Measurements from ENCODE around the gene MCM7.
A peak's percentile ranks its signal among the peaks of the same experiment; 100 is the strongest.
"Not testable (repeated sequence)": the region's sequence is repeated elsewhere in the genome, so short reads cannot be mapped to it uniquely, and the experiment has no call there.

Gene MCM7

DNA sequence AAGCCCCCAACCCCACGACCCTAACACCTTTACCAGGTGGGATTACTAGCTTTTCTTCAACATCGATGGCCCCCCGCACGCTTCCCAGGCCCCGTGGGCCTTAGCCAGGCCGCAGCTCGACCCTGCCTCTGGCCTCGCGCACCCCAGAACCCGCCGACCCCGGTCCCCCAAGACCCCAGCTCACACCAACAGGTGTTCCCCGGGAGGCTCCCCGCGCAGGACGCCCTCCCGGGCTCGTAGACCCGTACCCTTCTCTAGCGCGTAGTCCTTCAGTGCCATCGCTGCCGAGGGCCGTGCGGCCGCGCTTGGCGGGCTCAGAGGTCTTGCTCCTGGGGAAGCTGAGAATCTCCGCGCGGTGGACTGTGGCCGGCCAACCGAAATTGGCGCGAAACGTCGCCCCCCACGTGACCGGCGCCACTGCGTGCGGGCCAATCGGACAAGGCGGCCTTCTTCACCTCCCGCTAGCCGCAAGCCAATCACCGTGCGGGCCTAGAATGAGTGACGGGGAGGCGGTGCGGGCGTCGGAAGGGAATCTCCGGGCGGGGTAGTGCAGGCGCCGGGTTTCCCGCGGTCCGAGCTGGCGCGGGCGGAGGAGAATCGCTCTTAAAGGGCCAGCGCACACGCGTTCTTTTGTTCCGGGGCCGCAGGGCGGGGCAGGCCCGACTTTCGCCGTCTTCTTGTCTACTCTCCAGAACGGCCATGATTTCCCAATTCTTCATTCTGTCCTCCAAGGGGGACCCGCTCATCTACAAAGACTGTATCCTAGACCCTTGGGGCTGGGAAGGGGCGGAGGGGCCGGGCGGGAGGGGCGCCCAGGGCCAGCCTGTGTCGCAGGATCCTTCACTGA lies at the start of gene MCM7, which contains the start of gene AP4M1:
Gene MCM7, minus strand, starts transcription at position 382 of the 847 bp plus-strand sequence. Its CDS starts 103 bp downstream, at position 279.
Gene AP4M1, plus strand, starts transcription at position 628 of the 847 bp plus-strand sequence. Its CDS starts 72 bp downstream, at position 700.
- peak; percentile 99 for DNase-seq

- DNase-seq = peak; percentile 99
These were observed 47.5 kb upstream of the MCM7 start, which contains the start of gene LAMTOR4 for GRCh38 chr7:100148559-100149328. Gene LAMTOR4 (plus strand): TSS chr7:100148918. CDS start chr7:100148973, 55 bp downstream.

GRCh38 chr7:100148225-100148558 lies 47.0 kb upstream of the MCM7 start:
- DNase-seq = no peak

DNA sequence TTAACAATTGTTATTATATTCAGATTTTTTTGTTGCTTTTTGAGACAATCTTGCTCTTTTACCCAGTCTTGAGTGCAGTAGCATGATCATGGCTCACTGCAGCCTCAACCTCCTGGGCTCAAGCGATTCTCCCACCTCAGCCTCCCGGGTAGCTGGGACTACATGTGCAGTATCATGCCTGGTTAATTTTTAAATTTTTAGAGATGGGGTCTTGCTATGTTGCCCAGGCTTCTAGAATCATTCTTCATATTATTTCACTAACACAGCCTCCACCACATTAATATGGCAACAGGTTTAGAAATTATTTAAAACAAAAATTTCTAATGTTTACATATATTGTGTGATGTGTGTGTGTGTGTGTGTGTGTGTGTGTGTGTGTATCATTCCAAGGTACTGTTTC lies 46.1 kb upstream of the MCM7 start:
- DNase-seq = peak; percentile 14

GRCh38 chr7:100146350-100146749 lies 45.2 kb upstream of the MCM7 start:
- DNase-seq = not testable (repeated sequence)

GRCh38 chr7:100142461-100142860 lies 41.3 kb upstream of the MCM7 start:
- peak; percentile 6 for DNase-seq

DNA sequence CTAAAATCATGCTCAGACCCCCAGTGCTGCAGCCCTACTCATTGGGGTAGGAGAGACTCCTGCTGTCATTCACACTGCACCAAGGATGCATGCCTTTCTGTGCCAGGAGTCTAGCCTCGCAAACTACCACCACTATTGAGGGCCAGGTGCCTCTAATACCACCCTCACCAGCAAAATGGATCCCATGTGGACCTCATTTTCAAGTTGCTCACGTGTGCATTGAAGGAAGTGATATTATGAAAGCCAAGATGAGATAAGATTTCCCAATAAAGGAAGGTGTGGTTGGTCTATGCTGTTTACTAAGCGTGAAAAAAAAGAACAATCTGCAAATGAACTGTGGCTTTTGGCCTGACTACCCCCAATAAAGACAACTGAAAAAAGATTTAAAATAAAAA lies 40.4 kb upstream of the MCM7 start:
- DNase-seq = peak; percentile 11

DNA sequence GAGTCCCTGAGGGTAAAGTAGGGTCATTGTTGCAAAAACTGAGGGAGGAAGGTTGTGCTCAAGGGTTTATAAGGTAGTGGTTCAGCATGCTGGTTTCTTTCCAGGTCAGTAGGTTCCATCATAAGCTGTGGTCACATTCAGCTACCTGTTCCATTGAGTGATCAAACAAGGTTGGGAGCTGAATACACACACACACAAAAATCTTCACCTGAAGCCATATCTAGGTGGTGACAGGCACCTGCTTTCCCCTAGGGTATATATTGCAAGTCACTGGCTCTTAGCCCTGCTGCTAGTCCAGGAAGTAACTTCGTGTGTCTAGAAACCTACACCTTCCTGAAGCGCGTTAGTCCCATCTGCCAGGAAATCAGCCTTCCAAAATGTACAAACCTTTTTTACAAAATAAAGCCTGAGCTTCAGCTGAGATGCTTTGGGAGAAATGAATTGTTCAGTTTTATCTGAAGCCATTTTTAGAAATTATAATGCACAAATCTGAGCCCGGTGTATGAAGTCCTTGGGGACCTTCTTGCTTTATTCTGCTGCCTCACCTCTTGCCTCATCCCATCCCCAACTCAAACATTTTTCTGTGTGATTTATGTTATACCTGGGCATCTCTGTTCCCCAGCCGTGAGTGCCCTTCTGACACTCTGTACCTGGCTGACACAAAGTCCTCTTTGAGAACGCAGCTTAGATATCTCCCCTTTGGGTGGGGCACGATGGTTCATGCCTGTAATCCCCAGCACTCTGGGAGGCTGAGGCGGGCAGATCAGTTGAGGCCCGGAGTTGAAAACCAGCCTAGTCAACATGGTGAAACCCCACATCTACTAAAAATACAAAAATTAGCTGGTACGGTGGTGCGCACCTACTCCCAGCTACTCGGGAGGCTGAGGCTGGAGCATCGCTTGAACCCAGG lies 36.9 kb upstream of the MCM7 start:
- DNase-seq = no peak

DNA sequence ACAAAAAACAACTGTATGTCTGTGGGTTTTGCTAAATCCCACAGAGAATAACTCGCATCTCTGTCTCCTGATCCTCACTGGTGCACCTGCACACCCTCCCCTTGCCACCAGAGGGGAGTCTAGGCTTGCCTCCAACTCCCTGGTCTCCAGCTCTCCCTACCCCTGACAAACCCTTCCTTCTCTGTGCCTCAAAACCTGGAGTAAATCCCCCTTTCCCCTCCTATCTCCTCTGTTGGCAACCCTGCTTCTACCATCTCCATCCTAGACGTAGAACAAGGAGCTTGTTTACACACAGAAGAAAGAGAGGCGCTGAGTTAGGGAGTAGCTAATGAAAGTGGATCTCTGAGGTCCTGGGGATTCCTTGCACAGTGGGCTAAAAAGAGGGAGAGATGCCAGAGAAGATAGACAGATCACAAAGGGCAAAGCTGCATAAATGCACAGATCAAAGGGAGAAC lies 31.5 kb upstream of the MCM7 start:
- peak; percentile 59 for DNase-seq

GRCh38 chr7:100132126-100132525 lies 30.9 kb upstream of the MCM7 start:
- DNase-seq = no peak

- peak; percentile 77 for DNase-seq
These were observed 29.6 kb upstream of the MCM7 start for GRCh38 chr7:100130608-100131453.

DNA sequence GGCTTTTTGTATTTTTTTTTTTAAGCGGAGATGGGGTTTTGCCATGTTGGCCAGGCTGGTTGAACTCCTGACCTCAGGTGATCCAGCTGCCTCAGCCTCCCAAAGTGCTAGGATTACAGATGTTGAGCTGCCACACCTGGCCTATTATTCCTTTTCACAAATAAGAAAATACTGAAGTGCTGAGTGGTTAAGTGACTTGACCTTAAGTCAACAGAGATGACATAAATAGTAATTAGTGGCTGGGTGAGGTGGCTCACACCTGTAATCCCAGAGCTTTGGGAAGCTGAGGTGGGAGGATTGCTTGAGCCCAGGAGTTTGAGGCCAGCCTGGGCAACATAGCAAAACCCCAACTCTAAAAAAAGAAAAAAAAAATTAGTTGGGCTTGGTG lies 29.0 kb upstream of the MCM7 start:
- DNase-seq = not testable (repeated sequence)

- DNase-seq = no peak
These were observed 27.4 kb upstream of the MCM7 start for GRCh38 chr7:100128637-100128963.

- DNase-seq = peak; percentile 57
These were observed 26.9 kb upstream of the MCM7 start for GRCh38 chr7:100127866-100128636.

DNA sequence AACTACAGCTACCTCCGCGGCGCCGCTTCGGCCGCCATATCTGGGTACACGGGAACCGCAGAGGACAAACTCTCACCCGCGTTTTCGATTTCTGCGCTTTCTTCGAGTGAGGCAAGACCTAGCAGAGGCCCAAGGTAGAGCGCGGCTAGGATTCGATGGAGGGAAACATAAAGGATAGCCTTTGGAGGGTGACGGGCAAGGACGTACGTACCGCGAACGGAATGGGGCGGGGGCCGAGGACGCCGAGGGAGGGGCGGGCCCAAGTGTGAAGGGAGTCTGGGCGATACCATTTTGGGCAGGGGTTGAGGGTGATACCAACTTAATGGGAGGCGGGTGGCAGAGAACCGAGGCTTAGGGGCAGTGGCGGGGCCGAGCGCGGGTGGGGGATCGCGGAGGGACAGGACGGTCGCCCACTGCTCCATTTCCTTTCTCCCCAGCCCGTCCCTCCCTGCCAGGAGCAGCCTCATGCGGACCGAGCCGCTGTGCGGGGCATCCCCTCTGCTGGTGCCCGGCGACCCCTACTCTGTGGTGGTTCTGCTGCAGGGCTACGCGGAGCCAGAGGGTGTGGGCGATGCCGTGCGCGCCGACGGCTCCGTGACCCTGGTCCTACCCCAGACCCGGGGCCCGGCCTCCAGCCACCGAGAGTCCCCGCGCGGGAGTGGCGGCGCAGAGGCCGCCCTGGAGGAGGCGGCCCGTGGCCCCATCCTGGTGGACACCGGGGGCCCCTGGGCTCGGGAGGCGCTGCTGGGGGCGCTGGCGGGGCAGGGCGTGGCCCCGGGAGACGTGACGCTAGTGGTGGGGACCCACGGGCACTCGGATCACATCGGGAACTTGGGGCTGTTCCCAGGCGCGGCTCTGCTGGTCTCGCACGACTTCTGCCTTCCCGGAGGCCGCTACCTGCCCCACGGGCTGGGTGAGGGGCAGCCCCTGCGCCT lies 26.0 kb upstream of the MCM7 start, which contains the start of gene MBLAC1:
Gene MBLAC1, plus strand, starts transcription at position 37 of the 935 bp plus-strand sequence. Its CDS starts 429 bp downstream, at position 466.
- peak; percentile 94 for DNase-seq

DNA sequence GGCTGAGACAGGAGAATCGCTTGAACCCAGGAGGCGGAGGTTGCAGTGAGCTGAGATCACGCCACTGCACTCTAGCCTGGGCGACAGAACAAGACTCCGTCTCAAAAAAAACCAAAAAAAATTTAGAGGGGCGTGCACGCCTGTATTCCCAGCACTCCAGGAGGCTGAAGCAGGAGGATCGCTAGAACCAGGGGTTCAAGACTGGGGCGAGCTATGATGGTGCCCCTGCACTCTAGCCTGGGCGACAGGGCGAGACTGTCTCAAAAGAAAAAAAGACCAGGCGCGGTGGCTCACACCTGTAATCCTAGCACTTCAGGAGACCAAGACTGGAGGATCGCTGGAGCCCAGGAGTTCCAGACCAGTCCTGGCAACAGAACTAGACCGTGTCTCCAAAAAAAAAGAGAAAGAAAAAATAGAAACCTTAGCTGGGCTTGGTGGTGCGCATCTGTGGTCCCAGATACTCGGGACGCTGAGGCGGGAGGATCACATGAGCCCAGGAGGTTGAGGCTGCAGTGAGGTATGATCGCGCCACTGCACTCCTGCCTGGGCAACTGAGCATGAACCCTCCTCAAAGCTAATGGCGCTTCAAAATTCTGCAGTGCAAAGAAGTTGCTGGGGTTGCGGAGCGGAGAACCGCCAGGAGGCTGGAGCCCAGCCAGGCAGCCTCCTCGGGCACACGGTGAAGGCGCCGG lies 25.2 kb upstream of the MCM7 start:
- no peak for DNase-seq

DNA sequence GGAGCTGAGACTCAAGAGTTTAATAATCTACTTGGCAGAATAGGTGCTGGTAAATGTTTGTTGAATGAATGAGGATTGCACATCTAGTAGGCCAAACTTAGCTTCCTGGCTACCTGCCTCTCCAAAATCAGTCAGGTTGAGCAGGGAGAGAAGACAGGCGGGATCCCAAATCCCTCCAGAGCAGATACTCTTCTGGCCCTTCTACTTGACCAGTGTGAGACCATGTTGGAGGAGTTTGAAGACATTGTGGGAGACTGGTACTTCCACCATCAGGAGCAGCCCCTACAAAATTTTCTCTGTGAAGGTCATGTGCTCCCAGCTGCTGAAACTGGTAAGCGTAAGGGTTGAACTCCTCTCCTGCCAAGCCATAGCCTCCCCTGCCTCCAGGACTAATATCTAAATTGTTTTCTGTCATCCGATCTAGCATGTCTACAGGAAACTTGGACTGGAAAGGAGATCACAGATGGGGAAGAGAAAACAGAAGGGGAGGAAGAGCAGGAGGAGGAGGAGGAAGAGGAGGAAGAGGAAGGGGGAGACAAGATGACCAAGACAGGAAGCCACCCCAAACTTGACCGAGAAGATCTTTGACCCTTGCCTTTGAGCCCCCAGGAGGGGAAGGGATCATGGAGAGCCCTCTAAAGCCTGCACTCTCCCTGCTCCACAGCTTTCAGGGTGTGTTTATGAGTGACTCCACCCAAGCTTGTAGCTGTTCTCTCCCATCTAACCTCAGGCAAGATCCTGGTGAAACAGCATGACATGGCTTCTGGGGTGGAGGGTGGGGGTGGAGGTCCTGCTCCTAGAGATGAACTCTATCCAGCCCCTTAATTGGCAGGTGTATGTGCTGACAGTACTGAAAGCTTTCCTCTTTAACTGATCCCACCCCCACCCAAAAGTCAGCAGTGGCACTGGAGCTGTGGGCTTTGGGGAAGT lies 23.4 kb upstream of the MCM7 start:
- DNase-seq = no peak

DNA sequence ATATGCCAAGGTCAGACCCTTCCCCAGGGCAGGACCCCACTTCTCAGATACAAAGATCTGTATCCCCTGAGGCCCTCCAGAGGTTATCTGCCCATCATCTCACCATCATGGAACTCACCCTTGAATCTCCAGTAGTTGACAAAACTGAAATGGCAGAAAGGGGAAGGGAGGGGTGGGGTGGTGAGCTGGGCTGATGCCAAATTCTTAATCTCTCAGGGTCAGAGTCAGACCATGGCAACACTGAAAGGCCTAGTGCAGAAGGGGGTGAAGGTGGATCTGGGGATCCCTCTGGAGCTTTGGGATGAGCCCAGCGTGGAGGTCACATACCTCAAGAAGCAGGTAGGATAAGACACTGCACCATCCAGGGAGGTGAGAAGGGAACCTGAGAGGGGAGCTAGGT lies 21.4 kb upstream of the MCM7 start:
- DNase-seq = no peak
